ENCODE measurements around the gene PAPSS2. TPM values are rescaled to one million over a fixed set of nuclear protein-coding genes. Genes with fewer than 3 reads are reported as not detected.

PAPSS2 gene
- total RNA-seq, 1 experiment from 2014 or later, result 24.5 TPM

DNA sequence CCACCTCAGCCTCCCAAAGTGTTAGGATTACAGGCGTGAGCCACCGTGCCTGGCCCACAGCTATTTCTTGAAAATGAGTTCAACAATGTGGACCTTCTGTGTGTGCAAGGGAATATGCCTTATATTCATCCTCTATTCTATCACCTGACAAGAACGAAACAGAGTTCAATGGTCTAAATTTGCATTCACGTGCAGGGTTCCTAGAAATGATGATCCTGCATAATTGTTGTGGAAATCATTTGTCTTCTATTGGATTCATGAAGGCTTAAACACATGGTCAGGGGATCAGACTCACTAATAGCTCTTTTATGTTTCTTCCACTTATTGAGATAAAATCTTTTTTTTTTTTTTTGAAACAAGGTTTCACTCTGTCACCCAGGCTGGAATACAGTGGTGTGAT is 23.7 kb downstream of the PAPSS2 start:
- Histone ChIP-seq H3K18ac (ENCODE audit: insufficient read length, low read depth, low read length) (no peak overlapping the region), H2BK20ac (ENCODE audit: low read depth, low read length, poor library complexity, severe bottlenecking) (no peak overlapping the region), H2BK5ac (ENCODE audit: insufficient read length, low read length) (no peak overlapping the region), H2AK5ac (ENCODE audit: insufficient read length, low read length) (no peak overlapping the region), H2BK12ac (ENCODE audit: insufficient read length, low read depth, low read length) (no peak overlapping the region), H4K5ac (ENCODE audit: insufficient read length, low read depth, low read length) (no peak overlapping the region), H4K91ac (ENCODE audit: insufficient read length, low read depth, low read length) (no peak overlapping the region), H3K27me3 (ENCODE audit: insufficient read depth, low read length) (no peaks in the 10 kb centered on the region), H3K4me2 (ENCODE audit: insufficient read depth, insufficient read length, low read length) (no peak overlapping the region), H3K79me2 (ENCODE audit: insufficient read depth, low read length) (no peaks in the 10 kb centered on the region; the same call in 1 of the 2 replicates), H3K9me3 (ENCODE audit: control insufficient read depth, low read depth, low read length) (no peaks in the 10 kb centered on the region), H4K8ac (replicated peaks; ENCODE audit: insufficient read length, low read depth, low read length) (no peak overlapping the region), H3K23ac (ENCODE audit: insufficient read length, low read depth, low read length) (no peak overlapping the region), H3K4ac (ENCODE audit: low read depth, low read length) (no peak overlapping the region), H2BK120ac (ENCODE audit: low read depth, low read length, poor library complexity, severe bottlenecking) (no peak overlapping the region), H2AFZ (ENCODE audit: low read length) (no peak overlapping the region), H3K4me1 (ENCODE audit: insufficient read depth, low read length) (no peaks in the 10 kb centered on the region; the same call in 1 of the 2 replicates), H3K56ac (ENCODE audit: insufficient read length, low read depth, low read length) (no peak overlapping the region), H2BK15ac (ENCODE audit: low read depth, low read length) (no peak overlapping the region), H3K14ac (ENCODE audit: insufficient read depth, low read length) (no peak overlapping the region), H3K79me1 (ENCODE audit: insufficient read depth, low read depth, low read length, poor library complexity, severe bottlenecking) (no peaks in the 10 kb centered on the region), H3T11ph (ENCODE audit: low read length) (no peak overlapping the region), H3K9ac (ENCODE audit: extremely low read depth, insufficient read length, low read length) (no peak overlapping the region), H3K23me2 (ENCODE audit: insufficient read length, low read depth, low read length, poor library complexity, severe bottlenecking) (no peaks in the 10 kb centered on the region), H4K20me1 (ENCODE audit: control insufficient read depth, insufficient read depth, insufficient read length) (no peaks in the 10 kb centered on the region), H3K27ac (ENCODE audit: insufficient read length, low read depth, low read length) (no peak overlapping the region)
- TF ChIP-seq CTCF (conservative IDR thresholded peaks at IDR 0.05), result no peak
- Mint-ChIP-seq H3K4me3 (no peak overlapping the region), H3K4me1 (peaks cover 0 to 2% of the 10 kb centered on the region in 2 experiments; a peak in 2 of 4 replicates), H3K36me3 (ENCODE audit: insufficient read depth in 1 of 3, low read depth in 3 of 3) (peaks cover 0 to 2% (median 2%) of the 10 kb centered on the region in 3 experiments; a peak in 2 of 7 replicates), H3K27me3 (ENCODE audit: low read depth) (no peaks in the 10 kb centered on the region), H3K27ac (no peak overlapping the region), H3K9me3 (peaks cover 0 to 3% of the 10 kb centered on the region in 2 experiments; a peak in 1 of 5 replicates)
- no CpG with 5 or more reads among the region's 4 CpGs for WGBS (ENCODE audit: extremely low coverage, insufficient read length, low lambda C conversion rate)
- DNase-seq, result no peak

All from H9 (cell line).